DMS 273 (cell line): ENCODE results near the gene STK32C.

Experiments used
- DNase-seq: peaks from one replicate; lab custom pipeline; 2025; ENCODE audit not compliant: unreplicated experiment; lab: John Stamatoyannopoulos, UW

STK32C gene

GRCh38 chr10:132283604-132284382 is 24.0 kb downstream of the STK32C start:
- DNase-seq = peak; percentile 27

GRCh38 chr10:132282667-132283603 is 24.8 kb downstream of the STK32C start:
- peak; percentile 27 for DNase-seq

- DNase-seq = peak; percentile 83
Observed at GRCh38 chr10:132281915-132282666, 25.7 kb downstream of the STK32C start.

- no peak for DNase-seq
Observed at GRCh38 chr10:132280646-132281074, 27.1 kb downstream of the STK32C start.

GRCh38 chr10:132279873-132280645 is 27.7 kb downstream of the STK32C start:
- no peak for DNase-seq

- no peak for DNase-seq
Observed at GRCh38 chr10:132277311-132277741, 30.4 kb downstream of the STK32C start.

- no peak for DNase-seq
Observed at GRCh38 chr10:132276706-132277105, 31.0 kb downstream of the STK32C start.

- DNase-seq = no peak
Observed at GRCh38 chr10:132276179-132276675, 31.5 kb downstream of the STK32C start.

- no peak for DNase-seq
Observed at GRCh38 chr10:132275426-132276178, 32.1 kb downstream of the STK32C start.

- DNase-seq = no peak
Observed at GRCh38 chr10:132274986-132275385, 32.8 kb downstream of the STK32C start.

- DNase-seq = no peak
Observed at GRCh38 chr10:132274581-132274980, 33.2 kb downstream of the STK32C start.

GRCh38 chr10:132273966-132274365 is 33.8 kb downstream of the STK32C start:
- DNase-seq = no peak

GRCh38 chr10:132273304-132273944 is 34.3 kb downstream of the STK32C start:
- DNase-seq = no peak

GRCh38 chr10:132272231-132272971 is 35.3 kb downstream of the STK32C start:
- no peak for DNase-seq

GRCh38 chr10:132271458-132272230 is 36.1 kb downstream of the STK32C start:
- no peak for DNase-seq

- no peak for DNase-seq
Observed at GRCh38 chr10:132270721-132271457, 36.9 kb downstream of the STK32C start.

GRCh38 chr10:132270256-132270655 is 37.5 kb downstream of the STK32C start:
- no peak for DNase-seq
